ENCODE results near the gene CHRND.
"Not testable (repeated sequence)": the region's sequence is repeated elsewhere in the genome, so short reads cannot be mapped to it uniquely, and the experiment has no call there.

Gene CHRND

GRCh38 chr2:232556426-232556825 lies 30.5 kb downstream of the CHRND start:
- POLR2A ChIA-PET: no interaction called here

DNA sequence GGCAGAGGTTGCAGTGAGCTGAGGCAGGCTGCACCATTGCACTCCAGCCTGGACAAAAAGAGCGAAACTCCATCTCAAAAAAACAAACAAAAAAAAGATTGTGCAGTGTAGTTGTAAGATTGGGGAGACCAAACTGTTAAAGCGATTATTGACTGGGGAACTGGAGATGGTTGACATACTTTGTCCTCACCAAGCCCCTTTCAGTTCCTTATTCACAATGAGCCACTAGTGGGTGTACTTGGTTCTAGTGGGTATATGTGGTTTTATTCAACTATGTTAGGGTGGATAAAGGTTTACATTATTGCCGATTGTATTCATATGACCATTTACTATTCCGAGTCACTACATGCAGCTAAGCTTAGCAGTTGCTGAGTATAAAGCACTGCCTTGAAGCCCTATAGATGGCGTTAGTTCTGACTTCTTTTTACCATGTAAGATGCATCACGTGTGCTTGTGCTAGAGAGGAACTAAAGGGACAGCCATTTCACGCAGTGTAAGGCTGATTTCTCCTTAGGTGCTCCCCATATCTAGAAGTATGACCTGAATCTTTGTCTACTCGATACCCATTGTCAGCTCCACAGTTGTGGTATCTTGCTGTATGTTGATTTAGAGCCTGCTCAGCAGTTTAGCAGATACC lies 36.7 kb downstream of the CHRND start:
- DNase-seq (ENCODE audit: extremely low spot score): no peak
- CTCF ChIA-PET: interaction anchor here (1.3 kb wide), 1 partner anchor 21 kb away, joined by 3 read pairs; no protein-coding TSS in a partner anchor
- POLR2A ChIA-PET: no interaction called here
- TF ChIP-seq CTCF (IDR thresholded peaks at IDR 0.05; ENCODE audit: control extremely low read depth, extremely low read depth, low read depth, missing control alignments): no peak

More at GRCh38 chr2:232556426-232556825, 30.5 kb downstream of the CHRND start:
- CTCF ChIA-PET: no interaction called here
- no peak for DNase-seq (ENCODE audit: extremely low spot score)
- TF ChIP-seq CTCF (IDR thresholded peaks at IDR 0.05; ENCODE audit: control extremely low read depth, extremely low read depth, low read depth, missing control alignments): no peak

DNA sequence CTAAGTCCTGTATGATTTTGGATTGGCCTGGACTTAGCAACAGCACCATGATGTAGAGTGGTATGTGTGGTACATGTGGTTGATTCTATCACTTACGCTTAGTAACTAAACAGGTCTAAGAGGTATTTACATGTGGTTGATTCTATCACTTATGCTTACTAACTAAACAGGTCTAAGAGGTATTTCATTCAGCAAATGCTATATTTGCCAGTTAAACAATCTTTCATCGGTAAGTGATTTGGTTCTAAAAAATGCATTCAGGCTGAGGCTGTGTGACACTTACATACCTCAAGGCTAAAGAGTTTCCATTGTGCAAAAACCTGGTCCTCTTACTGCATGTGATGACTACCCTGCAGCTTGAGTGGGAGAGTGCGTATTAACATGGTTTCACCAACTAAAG lies 37.6 kb downstream of the CHRND start:
- CTCF ChIA-PET: interaction anchor here (1.3 kb wide), 1 partner anchor 20 kb away, joined by 3 read pairs; no protein-coding TSS in a partner anchor
- no peak for TF ChIP-seq CTCF (IDR thresholded peaks at IDR 0.05; ENCODE audit: control extremely low read depth, extremely low read depth, low read depth, missing control alignments)
- DNase-seq (ENCODE audit: extremely low spot score): no peak
- POLR2A ChIA-PET: no interaction called here

DNA sequence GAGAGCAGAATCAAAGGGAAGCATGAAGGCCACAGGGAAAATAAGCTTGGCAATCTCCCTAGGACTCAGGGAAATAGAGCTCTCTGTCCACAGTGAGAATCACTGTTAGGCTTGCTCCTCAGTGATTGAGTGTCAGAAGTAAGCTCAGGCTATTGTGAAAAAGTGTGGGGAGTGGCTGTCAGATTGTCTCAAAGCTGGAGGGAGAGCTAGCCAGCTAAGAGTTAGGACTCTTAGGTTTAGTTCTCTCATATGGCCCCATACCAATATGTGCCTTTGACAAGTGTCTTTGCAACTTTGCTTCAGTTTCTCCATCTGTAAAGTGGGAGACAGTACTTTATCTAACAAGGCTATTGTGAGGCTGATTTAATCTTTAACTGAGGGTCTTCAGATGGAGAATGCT lies 41.8 kb downstream of the CHRND start:
- TF ChIP-seq CTCF (IDR thresholded peaks at IDR 0.05; ENCODE audit: control extremely low read depth, extremely low read depth, low read depth, missing control alignments): no peak
- CTCF ChIA-PET: interaction anchor here (1.0 to 2.0 kb wide), 3 partner anchors 10 to 27 kb away, joined by 3 to 5 read pairs (median 4); no protein-coding TSS in a partner anchor
- POLR2A ChIA-PET: interaction anchor here (0.5 kb wide), 2 partner anchors 8 to 88 kb away, joined by 5 to 7 read pairs; no protein-coding TSS in a partner anchor
- DNase-seq (ENCODE audit: extremely low spot score): no peak

GRCh38 chr2:232568161-232568560 lies 42.2 kb downstream of the CHRND start:
- ChIA-PET POLR2A (no interaction called here), CTCF (interaction anchor here (1.0 to 2.0 kb wide), 3 partner anchors 9 to 27 kb away, joined by 3 to 5 read pairs (median 4); no protein-coding TSS in a partner anchor)
- TF ChIP-seq CTCF (IDR thresholded peaks at IDR 0.05; ENCODE audit: control extremely low read depth, extremely low read depth, low read depth, missing control alignments): no peak
- DNase-seq (ENCODE audit: extremely low spot score): no peak

GRCh38 chr2:232569541-232569940 lies 43.6 kb downstream of the CHRND start:
- ChIA-PET CTCF (interaction anchor here (1.0 to 1.2 kb wide), 2 partner anchors 10 to 17 kb away, joined by 3 to 4 read pairs; no protein-coding TSS in a partner anchor), POLR2A (no interaction called here)
- no peak for DNase-seq (ENCODE audit: extremely low spot score)
- TF ChIP-seq CTCF (IDR thresholded peaks at IDR 0.05; ENCODE audit: control extremely low read depth, extremely low read depth, low read depth, missing control alignments): no peak

DNA sequence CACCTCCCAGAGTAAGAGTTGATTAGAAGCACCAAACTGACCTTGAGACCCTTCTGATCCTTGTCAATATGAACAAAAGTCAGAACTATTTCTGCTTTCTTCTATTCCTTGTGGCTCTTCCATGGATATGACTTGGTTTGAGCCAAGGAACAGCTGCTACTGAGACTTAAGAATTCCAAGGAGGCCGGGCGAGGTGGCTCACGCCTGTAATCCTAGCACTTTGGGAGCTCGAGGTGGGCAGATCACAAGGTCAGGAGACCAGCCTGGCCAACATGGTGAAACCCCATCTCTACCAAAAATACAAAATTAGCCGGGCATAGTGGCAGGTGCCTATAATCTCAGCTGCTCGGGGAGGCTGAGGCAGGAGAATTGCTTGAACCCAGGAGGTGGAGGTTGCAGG lies 44.5 kb downstream of the CHRND start:
- POLR2A ChIA-PET: not testable (repeated sequence)

More for the DNA sequence above, 44.5 kb downstream of the CHRND start:
- CTCF ChIA-PET; DNase-seq (ENCODE audit: extremely low spot score): not testable (repeated sequence)

Measured in GM10248 (cell line).